GM18511 (cell line): ENCODE results near the gene ADGRB2.

Experiments
- ATAC-seq: cut with Tn5 transposase; IDR thresholded peaks from one replicate; pipeline ENCODE4 v1.9.1; 2021; ENCODE audit warnings: mild to moderate bottlenecking, moderate library complexity; ENCODE audit not compliant: unreplicated experiment

ADGRB2 gene

GRCh38 chr1:31782421-31783410 is 18.6 kb upstream of the ADGRB2 start:
- no peak for ATAC-seq

GRCh38 chr1:31781756-31782371 is 17.7 kb upstream of the ADGRB2 start:
- ATAC-seq: no peak

GRCh38 chr1:31781138-31781755 is 17.1 kb upstream of the ADGRB2 start:
- ATAC-seq: no peak

- ATAC-seq: no peak
These were observed 16.5 kb upstream of the ADGRB2 start for GRCh38 chr1:31780632-31781031.

- no peak for ATAC-seq
These were observed 15.5 kb upstream of the ADGRB2 start for GRCh38 chr1:31779687-31780086.

GRCh38 chr1:31778763-31779488 is 14.8 kb upstream of the ADGRB2 start:
- ATAC-seq: no peak

GRCh38 chr1:31776516-31776915 is 12.4 kb upstream of the ADGRB2 start:
- ATAC-seq: no peak

- ATAC-seq: no peak
These were observed 11.9 kb upstream of the ADGRB2 start for GRCh38 chr1:31776032-31776431.

GRCh38 chr1:31775210-31775999 is 11.3 kb upstream of the ADGRB2 start:
- ATAC-seq: no peak

- ATAC-seq: no peak
These were observed 10.4 kb upstream of the ADGRB2 start for GRCh38 chr1:31774495-31774894.

GRCh38 chr1:31773861-31774260 is 9.7 kb upstream of the ADGRB2 start:
- no peak for ATAC-seq

- no peak for ATAC-seq
These were observed 8.6 kb upstream of the ADGRB2 start for GRCh38 chr1:31772669-31773248.

- no peak for ATAC-seq
These were observed 7.9 kb upstream of the ADGRB2 start for GRCh38 chr1:31771891-31772668.

GRCh38 chr1:31769720-31770390 is 5.7 kb upstream of the ADGRB2 start:
- ATAC-seq: no peak

GRCh38 chr1:31768939-31769704 is 5.0 kb upstream of the ADGRB2 start:
- no peak for ATAC-seq

- ATAC-seq: no peak
These were observed 4.3 kb upstream of the ADGRB2 start for GRCh38 chr1:31768407-31768907.

- no peak for ATAC-seq
These were observed 3.1 kb upstream of the ADGRB2 start for GRCh38 chr1:31767225-31767624.

GRCh38 chr1:31765516-31765915 is 1.4 kb upstream of the ADGRB2 start:
- ATAC-seq: no peak
